AG09319 (cell line): Measurements from ENCODE around the gene NUP58.

Experiments used
- DNase-seq: peaks from one replicate; pipeline ENCODE4 v3.0.0-alpha.2; 2010; ENCODE audit warnings: low read depth; ENCODE audit errors: extremely low read depth
- CTCF ChIP-seq: IDR thresholded peaks from 2 replicates; pipeline ENCODE4 v1.5.1; 2011; ENCODE audit warnings: low read depth, mild to moderate bottlenecking, inconsistent platforms, low read length, moderate library complexity

NUP58 gene

GRCh38 chr13:25301347-25302113, at the start of gene NUP58:
TSS of gene NUP58 (plus strand) at chr13:25301625. CDS start at chr13:25301774, 149 bp downstream.
- no peak for TF ChIP-seq CTCF
- DNase-seq: peak; percentile 87

- no peak for DNase-seq
- TF ChIP-seq CTCF: no peak
Measured at GRCh38 chr13:25252225-25252624, 49.2 kb upstream of the NUP58 start.

- no peak for DNase-seq
Measured at GRCh38 chr13:25252752-25253151, 48.7 kb upstream of the NUP58 start.

GRCh38 chr13:25253702-25254101, 47.7 kb upstream of the NUP58 start:
- no peak for DNase-seq

More at GRCh38 chr13:25252752-25253151, 48.7 kb upstream of the NUP58 start:
- no peak for TF ChIP-seq CTCF

GRCh38 chr13:25262261-25262660, 39.2 kb upstream of the NUP58 start:
- DNase-seq: no peak
- TF ChIP-seq CTCF: no peak

More at GRCh38 chr13:25253702-25254101, 47.7 kb upstream of the NUP58 start:
- no peak for TF ChIP-seq CTCF

GRCh38 chr13:25266706-25267105, 34.7 kb upstream of the NUP58 start:
- no peak for DNase-seq
- no peak for TF ChIP-seq CTCF

GRCh38 chr13:25267715-25268114, 33.7 kb upstream of the NUP58 start:
- no peak for DNase-seq
- TF ChIP-seq CTCF: no peak; the same call in 1 of the 2 replicates
